ENCODE results near the gene SMR3A. TPM values are rescaled to one million over a fixed set of nuclear protein-coding genes. Genes with fewer than 3 reads are reported as not detected.

Gene SMR3A
- total and polyA plus RNA-seq, 4 donors = not detected

- H3K4me1 ChIP-seq (ENCODE audit: control insufficient read depth in 5 of 5, insufficient read depth in 5 of 5, low read length in 5 of 5) = peaks cover 0 to 4% (median 0%) of the 10 kb centered on the region in 5 donors
- no peaks in the 10 kb centered on the region for H3K27me3 ChIP-seq (ENCODE audit: control insufficient read depth in 3 of 3, insufficient read depth in 3 of 3, low read length in 2 of 3)
- DNase-seq (no peak), ATAC-seq (ENCODE audit: insufficient read depth, low FRiP score) (no peak)
- H3K9ac ChIP-seq (ENCODE audit: insufficient read depth in 1 of 2, low read length in 2 of 2) = no peak within 1 kb of the TSS
- H3K36me3 ChIP-seq (ENCODE audit: control insufficient read depth in 4 of 4, insufficient read depth in 4 of 4, low read length in 4 of 4) = no peaks in the 10 kb centered on the region
- H3K9me3 ChIP-seq (ENCODE audit: control insufficient read depth in 4 of 4, insufficient read depth in 3 of 4, low read length in 3 of 4) = no peaks in the 10 kb centered on the region
- TF ChIP-seq CTCF (IDR thresholded peaks at IDR 0.05; ENCODE audit: control extremely low read depth, extremely low read depth) = no peak
- WGBS, 2 donors = 89 to 94% methylated on average over 3 of the region's 3 CpGs
- H3K4me3 ChIP-seq = no peak within 1 kb of the TSS
- no peak within 1 kb of the TSS for H3K27ac ChIP-seq (ENCODE audit: low read depth in 1 of 2, low read length in 1 of 2)
Measured at GRCh38 chr4:70334681-70335080, 25.9 kb upstream of the SMR3A start, which contains the start of gene CABS1. CABS1 (plus strand) TSS chr4:70334981; CDS start chr4:70335040, 59 bp downstream.

GRCh38 chr4:70336043-70336442 lies 24.5 kb upstream of the SMR3A start:
- no peak overlapping the region for H3K27ac ChIP-seq (ENCODE audit: low read depth in 1 of 2, low read length in 1 of 2)
- H3K4me1 ChIP-seq (ENCODE audit: control insufficient read depth in 5 of 5, insufficient read depth in 5 of 5, low read length in 5 of 5) = peaks cover 0 to 4% (median 0%) of the 10 kb centered on the region in 5 donors
- no peaks in the 10 kb centered on the region for H3K27me3 ChIP-seq (ENCODE audit: control insufficient read depth in 3 of 3, insufficient read depth in 3 of 3, low read length in 2 of 3)
- 84 to 90% methylated on average over 5 of the region's 5 CpGs for WGBS, 2 donors
- ATAC-seq (ENCODE audit: insufficient read depth, low FRiP score) (no peak), DNase-seq (no peak)
- no peak overlapping the region for H3K4me3 ChIP-seq
- no peaks in the 10 kb centered on the region for H3K36me3 ChIP-seq (ENCODE audit: control insufficient read depth in 4 of 4, insufficient read depth in 4 of 4, low read length in 4 of 4)
- no peak for TF ChIP-seq CTCF (IDR thresholded peaks at IDR 0.05; ENCODE audit: control extremely low read depth, extremely low read depth)
- H3K9me3 ChIP-seq (ENCODE audit: control insufficient read depth in 4 of 4, insufficient read depth in 3 of 4, low read length in 3 of 4) = no peaks in the 10 kb centered on the region
- no peak overlapping the region for H3K9ac ChIP-seq (ENCODE audit: insufficient read depth in 1 of 2, low read length in 2 of 2)

- TF ChIP-seq CTCF (IDR thresholded peaks at IDR 0.05; ENCODE audit: control extremely low read depth, extremely low read depth) = no peak
- no peak overlapping the region for H3K27ac ChIP-seq (ENCODE audit: low read depth in 1 of 2, low read length in 1 of 2)
- no peaks in the 10 kb centered on the region for H3K36me3 ChIP-seq (ENCODE audit: control insufficient read depth in 4 of 4, insufficient read depth in 4 of 4, low read length in 4 of 4)
- ATAC-seq (ENCODE audit: insufficient read depth, low FRiP score) = no peak
- H3K9me3 ChIP-seq (ENCODE audit: control insufficient read depth in 4 of 4, insufficient read depth in 3 of 4, low read length in 3 of 4) = no peaks in the 10 kb centered on the region
- no peak overlapping the region for H3K4me3 ChIP-seq
- H3K4me1 ChIP-seq (ENCODE audit: control insufficient read depth in 5 of 5, insufficient read depth in 5 of 5, low read length in 5 of 5) = peaks cover 0 to 4% (median 0%) of the 10 kb centered on the region in 5 donors
- H3K9ac ChIP-seq (ENCODE audit: insufficient read depth in 1 of 2, low read length in 2 of 2) = no peak overlapping the region
- DNase-seq = no peak
- WGBS, 2 donors = 66 to 82% methylated on average over 1 of the region's 1 CpG
- no peaks in the 10 kb centered on the region for H3K27me3 ChIP-seq (ENCODE audit: control insufficient read depth in 3 of 3, insufficient read depth in 3 of 3, low read length in 2 of 3)
Measured at GRCh38 chr4:70337886-70338420, 22.6 kb upstream of the SMR3A start.

- Histone ChIP-seq H3K9me3 (ENCODE audit: control insufficient read depth in 4 of 4, insufficient read depth in 3 of 4, low read length in 3 of 4) (no peaks in the 10 kb centered on the region), H3K27ac (ENCODE audit: low read depth in 1 of 2, low read length in 1 of 2) (no peak overlapping the region)
Measured at GRCh38 chr4:70356185-70356584, 4.4 kb upstream of the SMR3A start.

More at GRCh38 chr4:70356185-70356584, 4.4 kb upstream of the SMR3A start:
- Histone ChIP-seq H3K27me3 (ENCODE audit: control insufficient read depth in 3 of 3, insufficient read depth in 3 of 3, low read length in 2 of 3) (no peaks in the 10 kb centered on the region), H3K4me3 (no peak overlapping the region), H3K9ac (ENCODE audit: insufficient read depth in 1 of 2, low read length in 2 of 2) (no peak overlapping the region), H3K36me3 (ENCODE audit: control insufficient read depth in 4 of 4, insufficient read depth in 4 of 4, low read length in 4 of 4) (no peaks in the 10 kb centered on the region), H3K4me1 (ENCODE audit: control insufficient read depth in 5 of 5, insufficient read depth in 5 of 5, low read length in 5 of 5) (no peaks in the 10 kb centered on the region)
- DNase-seq (no peak), ATAC-seq (ENCODE audit: insufficient read depth, low FRiP score) (no peak)
- 52 to 61% methylated on average over 1 of the region's 1 CpG for WGBS, 2 donors
- no peak for TF ChIP-seq CTCF (IDR thresholded peaks at IDR 0.05; ENCODE audit: control extremely low read depth, extremely low read depth)
